Activated T-helper 1 cell treated with Interleukin-2 at 50 U/mL for 16 hours (primary cell): ENCODE measurements around the gene GPR108.
"Not testable (repeated sequence)": the region's sequence is repeated elsewhere in the genome, so short reads cannot be mapped to it uniquely, and the experiment has no call there.

Source experiments
- DNase-seq: peaks from one replicate; pipeline ENCODE4 v3.0.0-alpha.2; 2020; ENCODE audit warnings: low read depth

GPR108 gene

GRCh38 chr19:6720369-6721137 lies 16.8 kb downstream of the GPR108 start, which contains the start of gene C3:
Gene C3, minus strand, starts transcription at chr19:6720650. Its CDS starts 61 bp downstream, at chr19:6720589.
- DNase-seq, result no peak

- no peak for DNase-seq
Observed at GRCh38 chr19:6719992-6720368, 17.4 kb downstream of the GPR108 start.

GRCh38 chr19:6719540-6719861 lies 17.9 kb downstream of the GPR108 start:
- DNase-seq, result no peak

- DNase-seq, result no peak
Observed at GRCh38 chr19:6718741-6719539, 18.4 kb downstream of the GPR108 start.

- no peak for DNase-seq
Observed at GRCh38 chr19:6718111-6718740, 19.2 kb downstream of the GPR108 start.

- no peak for DNase-seq
Observed at GRCh38 chr19:6717441-6717971, 19.9 kb downstream of the GPR108 start.

GRCh38 chr19:6717036-6717435 lies 20.3 kb downstream of the GPR108 start:
- DNase-seq, result no peak

- no peak for DNase-seq
Observed at GRCh38 chr19:6716610-6716970, 20.8 kb downstream of the GPR108 start.

- no peak for DNase-seq
Observed at GRCh38 chr19:6714749-6715555, 22.4 kb downstream of the GPR108 start.

- no peak for DNase-seq
Observed at GRCh38 chr19:6713773-6714692, 23.3 kb downstream of the GPR108 start.

GRCh38 chr19:6712692-6713670 lies 24.4 kb downstream of the GPR108 start:
- DNase-seq, result no peak

GRCh38 chr19:6712231-6712630 lies 25.1 kb downstream of the GPR108 start:
- DNase-seq, result no peak

- no peak for DNase-seq
Observed at GRCh38 chr19:6711605-6712004, 25.8 kb downstream of the GPR108 start.

- no peak for DNase-seq
Observed at GRCh38 chr19:6711078-6711361, 26.4 kb downstream of the GPR108 start.

- no peak for DNase-seq
Observed at GRCh38 chr19:6710273-6711077, 26.9 kb downstream of the GPR108 start.

GRCh38 chr19:6709549-6709948 lies 27.8 kb downstream of the GPR108 start:
- DNase-seq, result no peak

- not testable (repeated sequence) for DNase-seq
Observed at GRCh38 chr19:6708913-6709312, 28.5 kb downstream of the GPR108 start.

GRCh38 chr19:6708346-6708745 lies 29.0 kb downstream of the GPR108 start:
- DNase-seq, result no peak

- no peak for DNase-seq
Observed at GRCh38 chr19:6707658-6708018, 29.7 kb downstream of the GPR108 start.
